Activated effector memory CD4-positive, alpha-beta T cell treated with Interleukin-2 at 50 U/mL for 16 hours (primary cell): ENCODE results near the gene RXRG.

ENCODE experiments used
- DNase-seq: peaks from one replicate; pipeline ENCODE4 v3.0.0-alpha.2; 2020

RXRG gene

DNA sequence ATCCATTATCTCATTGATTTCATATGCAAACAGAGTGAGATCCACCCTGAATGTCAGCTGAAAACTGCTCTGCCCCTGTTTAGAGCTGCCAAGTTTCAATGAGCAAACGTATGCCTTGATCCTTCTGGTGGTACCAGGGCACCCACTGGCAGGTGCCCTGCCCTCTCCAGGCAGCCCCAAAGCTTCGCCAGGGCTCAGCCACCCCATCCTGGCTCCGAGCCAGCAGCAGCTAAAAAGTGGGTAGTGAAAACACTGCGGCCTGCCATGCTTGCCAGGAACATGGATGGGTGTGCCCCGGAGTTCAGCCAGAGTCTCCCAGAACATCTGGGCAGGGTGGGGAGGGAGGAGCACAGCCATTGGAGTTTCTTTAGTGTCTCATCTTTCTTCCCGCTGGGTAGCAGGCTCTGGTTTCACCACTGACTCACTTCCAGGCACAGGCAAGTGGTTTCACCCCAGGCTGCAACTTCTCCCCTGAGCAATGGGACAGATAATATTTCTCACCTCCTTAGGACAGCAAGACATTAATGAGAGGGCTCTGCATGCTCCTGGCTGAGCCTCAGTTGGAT, 80.3 kb downstream of the RXRG start:
- DNase-seq, result no peak

DNA sequence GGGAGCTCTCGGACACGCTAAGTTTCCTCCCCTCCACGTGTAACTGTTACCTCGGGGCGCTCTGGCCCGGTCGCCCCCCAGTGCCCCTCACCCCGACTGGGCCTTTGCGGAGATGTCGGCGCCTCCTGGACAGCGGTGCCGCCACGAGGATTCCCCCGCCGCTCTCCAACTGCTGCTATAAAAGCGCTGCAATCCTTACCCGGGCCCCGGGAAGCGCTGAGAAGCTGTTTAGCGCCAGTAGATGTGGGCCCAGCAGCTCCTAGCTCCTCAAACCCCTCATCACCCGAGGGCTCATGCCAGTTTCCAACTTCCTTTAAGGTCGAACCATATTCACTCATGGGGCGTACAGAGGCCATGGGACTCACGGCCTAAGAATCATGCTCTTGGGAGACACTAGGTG, 88.0 kb downstream of the RXRG start:
- no peak for DNase-seq

DNA sequence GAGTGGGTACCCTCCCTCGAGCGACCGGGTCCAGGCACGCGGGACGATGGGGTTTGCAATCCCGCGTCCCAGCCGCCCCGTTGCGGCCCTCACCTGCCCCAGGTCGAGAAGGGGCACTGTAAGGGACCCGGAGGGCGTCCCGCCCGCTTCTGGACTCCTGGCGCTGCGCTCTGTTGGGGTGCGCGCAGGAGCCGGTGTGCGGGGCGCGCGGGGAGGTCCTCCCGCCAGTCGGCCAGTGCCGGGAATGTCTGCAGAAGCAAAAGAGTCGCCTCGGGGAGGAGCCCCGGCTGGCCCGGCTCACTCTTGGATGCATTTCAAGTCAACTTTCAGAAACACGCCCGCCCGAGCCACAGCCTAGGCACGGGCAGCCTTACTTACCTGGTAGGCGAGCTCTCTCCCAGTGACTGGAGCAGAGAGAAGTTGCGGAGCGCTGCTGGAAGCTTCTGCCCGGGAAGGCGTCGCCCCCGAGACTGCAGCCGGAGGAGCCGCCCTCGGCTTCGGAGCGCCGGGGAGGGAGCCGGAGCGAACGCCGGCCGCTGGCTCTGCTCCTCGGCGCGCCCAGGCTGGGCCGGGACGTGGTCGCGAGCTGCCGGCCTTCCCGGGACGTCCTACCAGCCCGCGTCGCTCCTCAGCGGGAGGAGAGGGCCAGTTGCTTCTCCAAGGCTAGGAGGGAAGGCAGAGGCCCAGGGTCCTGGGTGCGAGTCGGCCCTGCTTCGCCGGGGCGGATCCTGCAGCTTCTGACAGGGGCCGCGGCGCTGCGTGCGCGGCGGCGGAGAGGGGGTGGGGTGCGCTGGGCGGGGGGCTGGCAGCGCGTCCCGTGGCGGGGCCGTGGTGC, 88.7 kb downstream of the RXRG start, which contains the start of gene LMX1A:
Gene LMX1A (minus strand): TSS at position 739 of the 835 bp plus-strand sequence. CDS start 1,156 bp downstream, outside the sequence.
- DNase-seq, result no peak

DNA sequence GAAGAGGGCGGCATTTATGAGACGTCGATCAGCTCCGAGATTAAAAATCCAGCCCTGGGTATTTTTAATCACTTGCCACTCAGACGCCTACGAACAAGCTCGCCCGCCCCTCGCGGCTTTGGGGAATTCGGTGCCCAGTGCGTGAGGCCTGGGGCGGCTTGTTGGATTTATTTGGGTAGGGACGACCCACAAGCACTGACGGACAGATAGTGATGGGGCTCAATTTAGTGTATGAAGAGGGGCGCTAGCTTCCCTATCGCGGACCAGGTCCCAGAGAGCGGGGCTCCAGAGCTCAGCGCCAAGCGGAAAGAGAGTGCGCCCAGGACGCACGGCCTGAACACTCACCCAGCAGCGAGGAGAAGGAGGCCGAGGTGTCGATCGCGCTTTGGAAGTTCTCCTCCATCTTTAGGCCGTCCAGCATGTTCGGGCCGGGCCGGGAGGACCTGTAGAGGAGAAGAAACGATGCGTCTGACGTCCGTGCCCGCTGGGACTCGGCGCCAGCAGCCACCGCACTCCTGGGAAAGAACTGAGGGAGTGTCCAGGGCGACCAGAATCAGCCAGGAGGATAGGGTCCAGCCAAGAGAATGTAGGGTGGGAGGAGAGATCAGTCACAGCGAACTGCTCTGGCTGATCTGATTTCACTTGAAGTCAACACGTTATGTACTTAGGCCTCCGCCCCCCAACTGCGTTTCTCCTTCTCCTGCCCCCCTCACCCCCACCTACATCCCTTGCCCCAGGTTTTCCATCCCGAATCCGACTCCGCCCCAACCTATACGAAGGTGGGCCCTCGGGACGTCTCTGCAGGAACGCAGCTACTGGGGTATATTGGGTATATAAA, 89.6 kb downstream of the RXRG start:
- no peak for DNase-seq

DNA sequence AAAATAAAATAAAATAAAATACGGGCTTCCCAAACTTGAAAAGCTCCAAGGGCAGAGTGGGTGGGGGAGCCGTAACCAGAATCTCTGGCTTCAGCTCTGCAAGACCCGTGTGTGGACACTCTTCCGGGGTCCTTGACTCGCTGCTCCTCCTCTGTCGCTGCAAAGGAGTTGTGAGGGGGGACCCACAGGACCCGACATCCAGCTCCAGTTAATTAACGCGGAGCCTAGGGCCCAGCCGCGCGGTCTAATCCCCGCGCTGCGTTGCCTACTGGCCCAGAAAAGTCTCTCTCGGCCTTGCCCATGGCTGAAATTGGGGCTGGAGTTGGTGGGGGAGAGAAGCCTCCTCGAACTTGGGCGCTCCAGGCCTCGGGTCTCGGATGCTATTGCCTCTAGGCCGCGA, 90.2 kb downstream of the RXRG start:
- no peak for DNase-seq

DNA sequence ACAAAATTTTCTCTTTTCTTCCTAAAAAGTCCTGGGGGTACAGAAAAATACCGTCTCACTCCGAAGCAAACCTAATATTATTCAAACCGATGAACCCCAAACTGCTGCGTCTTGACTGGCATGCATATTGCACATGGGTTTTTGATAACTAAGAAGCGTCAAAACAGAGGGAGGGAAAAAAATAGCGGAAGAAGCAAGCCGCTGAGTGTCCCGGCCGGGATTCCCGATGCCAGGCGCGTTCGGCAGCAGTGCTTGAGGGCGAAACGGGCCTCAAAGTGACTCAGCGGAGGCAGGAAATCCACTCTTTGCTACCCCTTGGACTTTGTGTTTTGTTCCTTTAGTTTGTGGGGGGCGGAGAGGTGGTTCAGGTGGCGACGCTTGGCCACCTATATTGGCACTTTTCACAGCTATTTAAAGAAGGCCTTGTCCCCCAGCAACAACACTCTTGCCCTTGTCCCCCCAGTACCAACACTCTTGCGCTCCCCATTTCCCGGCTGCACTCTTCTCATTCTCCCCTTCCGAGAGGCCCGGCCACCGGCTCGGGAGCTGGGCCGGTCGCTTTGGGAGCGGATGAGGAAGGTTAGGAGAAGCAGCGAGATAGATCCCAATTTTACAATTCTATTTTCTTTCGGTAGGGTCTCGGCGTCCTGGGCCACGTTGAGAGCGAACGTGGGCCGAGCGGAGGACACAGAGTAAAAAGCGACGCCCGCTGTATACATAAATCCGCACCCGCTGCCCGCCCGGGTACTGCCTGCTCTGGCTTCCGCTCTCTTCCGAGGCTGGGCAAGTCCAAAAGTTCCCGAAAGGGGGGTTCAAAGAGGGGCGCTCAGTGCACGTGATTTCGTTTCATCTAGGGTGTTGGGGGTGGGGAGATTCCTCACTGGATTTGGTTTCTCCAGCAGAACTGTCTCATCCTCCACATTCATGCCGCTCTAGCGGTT, 90.9 kb downstream of the RXRG start:
- DNase-seq, result no peak

DNA sequence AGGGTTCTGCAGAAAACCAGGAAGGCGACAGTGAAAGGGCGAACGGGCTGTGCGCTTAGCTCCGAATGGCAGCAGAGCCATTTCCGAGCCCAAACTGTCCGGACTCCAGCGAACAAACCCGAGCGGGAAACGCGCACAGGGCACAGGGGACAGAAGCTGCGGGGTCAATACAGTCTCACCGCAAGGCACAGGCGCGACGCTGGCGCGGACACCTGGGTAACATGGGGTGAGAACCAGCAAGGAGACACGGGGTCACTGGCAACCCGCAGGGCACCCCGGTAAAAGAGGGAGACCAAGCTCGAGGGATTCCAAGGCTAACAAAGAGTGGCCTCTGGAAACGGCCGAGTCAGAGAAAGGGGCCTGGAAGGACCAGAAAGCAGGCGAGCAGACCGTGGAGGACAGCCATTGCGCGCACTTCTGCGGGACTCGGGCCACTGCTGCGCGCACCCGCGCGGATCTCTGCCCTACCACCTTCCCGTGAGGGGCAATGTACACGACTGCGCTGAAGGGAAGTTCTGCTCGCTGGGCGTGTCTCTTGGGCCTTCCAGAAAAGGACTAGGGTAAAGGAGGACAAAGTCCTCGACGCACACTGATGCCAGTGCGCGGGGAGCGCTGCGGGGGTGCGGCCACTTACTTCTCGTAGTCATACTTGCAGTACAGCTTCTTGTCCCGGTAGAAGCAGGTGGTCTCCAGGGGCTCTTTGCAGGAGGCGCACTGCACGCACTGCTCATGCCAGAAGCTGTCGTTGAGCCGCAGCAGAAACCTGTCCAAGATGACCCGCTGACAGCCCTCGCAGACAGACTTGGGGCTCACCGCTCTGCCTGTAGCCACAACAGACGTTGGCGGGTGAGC, 92.3 kb downstream of the RXRG start:
- DNase-seq, result no peak

DNA sequence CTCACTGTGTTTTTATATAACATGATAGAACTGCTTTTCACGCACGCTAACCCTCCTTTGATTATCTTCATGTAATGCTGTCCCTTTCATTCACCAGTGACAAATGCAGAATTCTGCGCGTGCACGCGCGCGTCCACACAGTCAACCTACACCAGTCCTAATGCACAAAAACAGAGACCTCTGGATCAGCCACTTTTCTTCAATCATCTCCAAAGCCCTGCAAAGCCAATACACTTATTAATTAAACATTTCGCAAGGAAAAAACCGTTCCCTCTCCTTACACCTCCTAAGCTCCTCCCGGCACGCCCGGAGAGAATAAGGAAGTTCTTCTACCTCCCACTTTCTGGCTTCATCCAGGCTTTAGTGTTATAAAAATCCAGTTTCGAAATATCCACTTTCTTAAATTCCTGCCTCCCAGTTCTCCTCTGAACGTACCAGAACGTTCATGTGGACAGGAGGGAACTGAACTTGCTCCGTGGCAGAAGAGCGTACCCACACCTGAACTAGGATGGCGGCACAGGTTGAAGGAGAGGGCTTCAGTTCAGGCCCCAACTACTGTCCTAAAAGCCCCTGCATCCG, 93.0 kb downstream of the RXRG start:
- no peak for DNase-seq
